Right lobe of liver (tissue), 6 donors: ENCODE results near the gene CDC25B. TPM values are rescaled to one million over a fixed set of nuclear protein-coding genes. Genes with fewer than 3 reads are reported as not detected.

Source experiments
- ATAC-seq, 4 donors: fragments of 200-7000 bp; cut with Tn5 transposase; one replicate each; pipeline ENCODE4 v1.9.1; 2020; ENCODE audit warnings: mild to moderate bottlenecking in 4 of 4, moderate library complexity in 4 of 4
- DNase-seq, 3 donors: peaks; one replicate each; pipeline ENCODE4 v3.0.0-alpha.2; 2020
- H3K27ac ChIP-seq, 3 donors: fragments of 200-600 bp; one replicate each; pipeline ENCODE4 v1.8.0; 2022
- H3K27me3 ChIP-seq, 2 donors: fragments of 200-600 bp; one replicate each; pipeline ENCODE4 v1.8.0; 2022
- H3K36me3 ChIP-seq, 4 donors: fragments of 200-600 bp; sonication (generic) in 1 of 4; one replicate each; pipeline versions ENCODE4 v1.5.1 to v1.8.0; 2017 to 2022; ENCODE audit warnings: control low read depth in 1 of 4
- H3K4me1 ChIP-seq, 4 donors: fragments of 200-600 bp; sonication (generic) in 1 of 4; one replicate each; pipeline versions ENCODE4 v1.5.1 to v1.8.0; 2017 to 2022; ENCODE audit warnings: control low read depth in 1 of 4
- H3K4me3 ChIP-seq, 3 donors: fragments of 200-600 bp; one replicate each; pipeline ENCODE4 v1.8.0; 2022
- H3K9me3 ChIP-seq, 4 donors: fragments of 200-600 bp; sonication (generic) in 1 of 4; one replicate each; pipeline versions ENCODE4 v1.5.1 to v1.8.0; 2017 to 2022; ENCODE audit warnings: control low read depth in 1 of 4
- POLR2A ChIP-seq: fragments of 450-650 bp; IDR thresholded peaks from one replicate; pipeline ENCODE4 v1.6.1; 2017; ENCODE audit warnings: antibody characterized with exemption, mild to moderate bottlenecking
- WGBS: methylation state at CpG from one replicate; pipeline ENCODE4 v1.1.6; 2018; ENCODE audit warnings: low coverage, low lambda C conversion rate; ENCODE audit not compliant: insufficient coverage; ENCODE audit errors: missing lambda C conversion rate; 5-methylcytosine and 5-hydroxymethylcytosine counted together
- intact Hi-C, 2 donors: fragments of 100-400 bp; cut with DNase I; formaldehyde crosslinking; loops; one replicate each; pipeline versions ENCODE4 v1.11.2 to v1.14.1; 2022
- total RNA-seq, 6 experiments: library from RNA; depleted of rRNA in 2 of 6; stranded (reverse); fragments of >200 nt in 2 of 6; fragmentation: NEBNext Ultra II Directional in 3 of 6; extraction: Animal tissue kit (Norgen Biotek cat#: 25700) in 3 of 6; gene quantifications; one replicate each; pipeline versions ENCODE4 v1.1.0 to v1.2.4, GENCODE V29; 2016 to 2023
- TF ChIP-seq, protein P1 (sequence below), 4 donors: fragments of 200-600 bp in 3 of 4; fragments of 450-650 bp in 1 of 4; IDR thresholded peaks; one replicate each; pipeline versions ENCODE4 v1.5.1 to v1.8.0; 2016 to 2022; ENCODE audit warnings: antibody characterized with exemption in 4 of 4, mild to moderate bottlenecking in 2 of 4
- donor health status: DM: no; HTN: yes; CAD: no.
- donor health status: DM: no; HTN: no; CAD: no.
- donor health status: DM: no; HTN: no; CAD: no.
- donor health status: DM: no; HTN: yes; CAD: no.
- donor health status: DM: no; HTN: yes; CAD: no.

CDC25B gene
- total RNA-seq, 6 experiments from 2014 or later, result 10.9 to 28.7 (median 16.5) TPM

DNA sequence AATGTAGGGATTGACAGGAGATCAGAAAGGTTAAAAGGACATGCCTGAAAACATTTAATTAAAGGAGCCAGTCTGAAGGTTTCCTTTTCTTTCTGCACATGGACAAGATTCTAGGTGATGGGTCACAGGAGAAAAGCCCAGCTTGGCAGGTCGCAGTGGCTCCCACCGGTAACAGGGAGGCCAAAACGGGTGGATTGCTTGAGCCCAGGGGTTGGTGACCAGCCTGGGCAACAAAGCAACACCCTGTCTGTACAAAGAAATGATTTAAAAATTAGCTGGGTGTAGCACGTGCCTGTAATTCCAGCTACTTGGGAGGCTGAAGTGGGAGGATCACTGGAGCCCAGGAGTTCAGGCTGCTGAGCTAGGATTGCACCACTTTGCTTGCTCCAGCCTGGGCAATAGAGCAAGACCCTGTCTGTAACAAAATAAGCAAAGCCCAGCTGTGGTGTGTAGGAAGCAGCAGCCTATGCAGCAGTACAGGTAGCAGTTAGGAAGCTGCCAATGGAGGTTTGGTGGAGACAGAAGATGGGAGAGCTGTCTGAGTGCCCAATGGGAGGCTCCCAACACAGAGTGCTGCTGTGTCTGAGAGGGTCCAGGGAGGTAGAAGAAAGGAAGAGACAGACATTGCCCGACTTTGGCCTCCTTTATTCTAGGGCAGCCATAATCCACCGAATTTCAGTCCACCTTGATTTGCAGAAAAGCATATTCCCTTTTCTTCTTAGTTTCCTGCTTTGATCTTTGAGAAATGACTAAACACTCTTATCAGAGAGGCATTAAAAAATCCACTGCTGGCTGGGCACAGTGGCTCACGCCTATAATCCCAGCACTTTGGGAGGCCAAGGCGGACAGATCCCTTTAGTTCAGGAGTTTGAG is 17.1 kb downstream of the CDC25B start:
- DNase-seq (no peak), ATAC-seq (no peak)
- H3K4me1 ChIP-seq, result peaks cover 0 to 33% (median 6%) of the 10 kb centered on the region in 4 donors
- no peaks in the 10 kb centered on the region for H3K27me3 ChIP-seq
- H3K27ac ChIP-seq, result no peak overlapping the region
- H3K4me3 ChIP-seq, result no peak overlapping the region
- no peaks in the 10 kb centered on the region for H3K36me3 ChIP-seq
- intact Hi-C loops, result no loop called here
- WGBS, result 74% methylated on average over 8 of the region's 8 CpGs
- TF ChIP-seq POLR2A, result no peak
- TF ChIP-seq, protein P1, sequence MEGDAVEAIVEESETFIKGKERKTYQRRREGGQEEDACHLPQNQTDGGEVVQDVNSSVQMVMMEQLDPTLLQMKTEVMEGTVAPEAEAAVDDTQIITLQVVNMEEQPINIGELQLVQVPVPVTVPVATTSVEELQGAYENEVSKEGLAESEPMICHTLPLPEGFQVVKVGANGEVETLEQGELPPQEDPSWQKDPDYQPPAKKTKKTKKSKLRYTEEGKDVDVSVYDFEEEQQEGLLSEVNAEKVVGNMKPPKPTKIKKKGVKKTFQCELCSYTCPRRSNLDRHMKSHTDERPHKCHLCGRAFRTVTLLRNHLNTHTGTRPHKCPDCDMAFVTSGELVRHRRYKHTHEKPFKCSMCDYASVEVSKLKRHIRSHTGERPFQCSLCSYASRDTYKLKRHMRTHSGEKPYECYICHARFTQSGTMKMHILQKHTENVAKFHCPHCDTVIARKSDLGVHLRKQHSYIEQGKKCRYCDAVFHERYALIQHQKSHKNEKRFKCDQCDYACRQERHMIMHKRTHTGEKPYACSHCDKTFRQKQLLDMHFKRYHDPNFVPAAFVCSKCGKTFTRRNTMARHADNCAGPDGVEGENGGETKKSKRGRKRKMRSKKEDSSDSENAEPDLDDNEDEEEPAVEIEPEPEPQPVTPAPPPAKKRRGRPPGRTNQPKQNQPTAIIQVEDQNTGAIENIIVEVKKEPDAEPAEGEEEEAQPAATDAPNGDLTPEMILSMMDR (IDR thresholded peaks at IDR 0.05), result no peak
- no peaks in the 10 kb centered on the region for H3K9me3 ChIP-seq

DNA sequence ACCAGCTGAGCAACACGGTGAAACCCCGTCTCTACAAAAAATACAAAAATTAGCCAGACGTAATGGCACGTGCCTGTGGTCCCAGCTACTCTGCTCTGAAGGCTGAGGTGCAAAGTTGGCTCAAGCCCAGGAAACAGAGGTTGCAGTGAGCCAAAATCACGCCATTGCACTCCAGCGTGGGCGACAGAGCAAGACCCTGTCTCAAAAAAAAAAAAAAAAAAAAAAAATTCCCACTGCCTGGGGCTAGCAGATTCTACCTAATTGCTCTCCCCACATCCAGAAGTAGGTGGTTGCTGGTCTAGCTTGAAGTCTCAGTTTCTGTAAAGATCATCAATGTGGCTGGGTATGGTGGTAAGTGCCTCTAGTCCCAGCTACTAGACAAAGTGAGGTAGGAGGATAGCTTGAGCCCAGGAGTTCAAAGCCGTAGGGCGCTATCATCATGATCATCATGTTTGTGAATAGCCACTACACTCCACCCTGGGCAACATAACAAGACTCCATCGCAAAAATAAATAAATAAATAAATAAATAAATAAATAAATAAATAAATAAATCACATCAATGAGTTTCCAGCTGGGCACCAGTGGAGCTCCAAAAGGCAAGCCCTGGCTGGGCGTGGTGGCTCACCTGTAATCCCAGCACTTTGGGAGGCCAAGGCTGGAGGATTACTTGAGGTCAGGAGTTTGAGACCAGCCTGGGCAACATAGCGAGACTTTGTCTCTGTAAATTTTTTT is 17.9 kb downstream of the CDC25B start:
- no peak for DNase-seq
- H3K4me3 ChIP-seq, result no peak overlapping the region
- H3K27ac ChIP-seq, result no peak overlapping the region
- H3K27me3 ChIP-seq, result no peaks in the 10 kb centered on the region
- ATAC-seq, result no peak
- H3K4me1 ChIP-seq, result peaks cover 0 to 25% (median 10%) of the 10 kb centered on the region in 4 donors
- no peaks in the 10 kb centered on the region for H3K36me3 ChIP-seq
- no peaks in the 10 kb centered on the region for H3K9me3 ChIP-seq
- TF ChIP-seq, protein P1 (IDR thresholded peaks at IDR 0.05), result no peak
- no peak for TF ChIP-seq POLR2A
- 71% methylated on average over 9 of the region's 12 CpGs for WGBS
- intact Hi-C loops, result no loop called here

DNA sequence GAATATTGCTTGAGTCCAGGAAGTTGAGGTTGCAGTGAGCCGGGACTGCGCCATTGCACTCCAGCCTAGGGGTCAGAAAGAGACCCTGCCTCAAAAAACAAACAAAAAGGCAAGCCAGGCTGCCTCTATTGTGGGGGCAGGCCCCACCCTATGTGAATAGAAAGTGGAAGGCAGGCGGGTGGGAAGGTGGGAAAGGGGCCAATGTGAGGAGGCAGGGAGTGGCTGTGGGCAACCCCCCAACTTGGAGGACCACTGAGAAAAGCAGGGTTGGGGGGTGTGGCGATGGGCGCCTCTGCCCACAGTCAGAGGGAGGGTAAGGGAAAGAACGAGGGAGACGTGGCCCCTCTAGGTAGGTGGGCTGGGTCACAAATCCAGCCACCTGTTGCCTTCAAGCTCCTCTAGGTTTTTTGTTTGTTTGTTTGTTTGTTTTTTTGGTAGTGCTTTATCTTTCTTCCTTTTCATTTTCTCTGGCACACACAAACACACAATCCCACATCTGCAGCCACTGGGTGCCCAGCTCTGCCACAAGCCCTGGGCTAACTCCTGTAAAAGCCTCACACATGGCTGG is 18.9 kb downstream of the CDC25B start:
- DNase-seq (no peak), ATAC-seq (no peak)
- no peak overlapping the region for H3K4me3 ChIP-seq
- H3K4me1 ChIP-seq, result peaks cover 0 to 25% (median 10%) of the 10 kb centered on the region in 4 donors
- H3K9me3 ChIP-seq, result no peaks in the 10 kb centered on the region
- TF ChIP-seq, protein P1 (IDR thresholded peaks at IDR 0.05), result no peak
- TF ChIP-seq POLR2A, result no peak
- no peaks in the 10 kb centered on the region for H3K27me3 ChIP-seq
- no peak overlapping the region for H3K27ac ChIP-seq
- no peaks in the 10 kb centered on the region for H3K36me3 ChIP-seq
- 69% methylated on average over 7 of the region's 7 CpGs for WGBS
- intact Hi-C loops, result no loop called here

DNA sequence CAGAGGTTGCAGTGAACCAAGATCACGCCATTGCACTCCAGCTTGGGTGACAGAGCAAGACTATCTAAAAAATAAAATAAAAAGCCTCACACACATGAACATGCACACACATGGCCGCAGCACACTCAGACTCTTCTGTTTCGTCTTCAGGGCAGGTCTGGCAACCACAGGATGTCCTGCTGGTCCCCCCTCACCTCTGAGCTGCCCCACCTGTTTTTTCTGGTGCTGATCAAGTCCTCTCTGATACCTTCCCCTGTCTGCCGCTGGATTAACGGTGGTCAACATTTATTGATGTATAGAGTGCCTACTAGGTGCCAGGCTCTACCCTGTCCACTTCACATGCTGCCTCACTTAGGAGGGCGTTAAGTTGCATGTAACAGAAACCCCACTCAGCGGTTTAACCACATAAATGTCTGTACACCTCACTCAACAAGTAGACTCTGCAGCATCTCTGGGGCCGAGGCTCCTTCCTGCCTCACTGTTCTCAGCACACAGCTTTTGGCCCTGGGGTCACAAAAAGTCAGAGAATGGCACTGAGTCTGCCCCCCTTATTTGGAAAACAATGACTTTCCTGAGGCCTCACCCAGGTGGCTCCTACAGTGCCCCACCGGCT is 19.7 kb downstream of the CDC25B start:
- 65% methylated on average over 3 of the region's 9 CpGs for WGBS
- H3K4me1 ChIP-seq, result peaks cover 0 to 19% (median 10%) of the 10 kb centered on the region in 4 donors
- DNase-seq (no peak), ATAC-seq (no peak)
- H3K27ac ChIP-seq, result no peak overlapping the region
- no peaks in the 10 kb centered on the region for H3K36me3 ChIP-seq
- TF ChIP-seq, protein P1 (IDR thresholded peaks at IDR 0.05), result no peak
- TF ChIP-seq POLR2A, result no peak
- no peak overlapping the region for H3K4me3 ChIP-seq
- intact Hi-C loops, result no loop called here
- H3K9me3 ChIP-seq, result no peaks in the 10 kb centered on the region
- no peaks in the 10 kb centered on the region for H3K27me3 ChIP-seq
